Measurements from ENCODE around the gene MYO3B. TPM values are rescaled to one million over a fixed set of nuclear protein-coding genes. Genes with fewer than 3 reads are reported as not detected.

The MYO3B gene
- total RNA-seq, 2 experiments from 2014 or later = not detected

DNA sequence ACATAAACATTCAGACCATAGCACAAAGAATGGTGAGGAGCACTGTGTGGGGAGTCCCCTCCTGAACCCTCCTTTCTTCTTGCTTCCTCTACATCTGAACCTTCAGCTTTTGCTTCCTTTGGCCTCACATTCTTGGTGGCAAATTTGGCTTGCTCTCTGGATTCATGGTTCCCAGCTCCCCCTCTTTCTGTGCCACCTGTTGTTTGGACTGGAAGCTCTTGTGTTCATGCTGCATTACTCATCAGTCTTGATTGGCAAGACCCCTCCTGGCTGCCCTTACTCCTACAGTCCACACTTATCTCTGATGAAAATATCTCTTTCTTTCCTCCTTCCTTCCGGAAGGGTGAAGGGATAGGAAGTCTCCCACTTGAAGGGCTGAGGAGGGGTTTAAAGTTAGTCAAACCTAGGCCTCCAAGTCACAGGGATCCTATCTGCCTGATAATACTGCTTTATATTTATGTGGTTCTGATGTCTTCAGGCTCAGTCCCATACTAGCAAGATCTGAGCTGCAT lies 70.0 kb downstream of the MYO3B start:
- no peak overlapping the region for H2AFZ ChIP-seq (ENCODE audit: low read length)
- H3K4me1 ChIP-seq (ENCODE audit: insufficient read depth, low read length, poor library complexity, severe bottlenecking) = no peaks in the 10 kb centered on the region
- no peaks in the 10 kb centered on the region for H4K20me1 ChIP-seq (ENCODE audit: insufficient read depth, low read length)
- BruUV-seq (replicated peaks) = no TSS peak
- CTCF ChIA-PET (ENCODE audit: unreplicated experiment) = no interaction called here
- no peak overlapping the region for H3K4me3 ChIP-seq (ENCODE audit: low read depth, low read length, poor library complexity, severe bottlenecking)
- TF ChIP-seq EZH2phosphoT487 (IDR thresholded peaks at IDR 0.05; ENCODE audit: borderline replicate concordance, low read depth, low read length) = no peak
- TF ChIP-seq, protein P1, sequence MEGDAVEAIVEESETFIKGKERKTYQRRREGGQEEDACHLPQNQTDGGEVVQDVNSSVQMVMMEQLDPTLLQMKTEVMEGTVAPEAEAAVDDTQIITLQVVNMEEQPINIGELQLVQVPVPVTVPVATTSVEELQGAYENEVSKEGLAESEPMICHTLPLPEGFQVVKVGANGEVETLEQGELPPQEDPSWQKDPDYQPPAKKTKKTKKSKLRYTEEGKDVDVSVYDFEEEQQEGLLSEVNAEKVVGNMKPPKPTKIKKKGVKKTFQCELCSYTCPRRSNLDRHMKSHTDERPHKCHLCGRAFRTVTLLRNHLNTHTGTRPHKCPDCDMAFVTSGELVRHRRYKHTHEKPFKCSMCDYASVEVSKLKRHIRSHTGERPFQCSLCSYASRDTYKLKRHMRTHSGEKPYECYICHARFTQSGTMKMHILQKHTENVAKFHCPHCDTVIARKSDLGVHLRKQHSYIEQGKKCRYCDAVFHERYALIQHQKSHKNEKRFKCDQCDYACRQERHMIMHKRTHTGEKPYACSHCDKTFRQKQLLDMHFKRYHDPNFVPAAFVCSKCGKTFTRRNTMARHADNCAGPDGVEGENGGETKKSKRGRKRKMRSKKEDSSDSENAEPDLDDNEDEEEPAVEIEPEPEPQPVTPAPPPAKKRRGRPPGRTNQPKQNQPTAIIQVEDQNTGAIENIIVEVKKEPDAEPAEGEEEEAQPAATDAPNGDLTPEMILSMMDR (conservative IDR thresholded peaks at IDR 0.05; ENCODE audit: low read length) = no peak
- H3K9me3 ChIP-seq (ENCODE audit: low read length) = no peaks in the 10 kb centered on the region
- H3K36me3 ChIP-seq (ENCODE audit: insufficient read depth, low read length) = no peaks in the 10 kb centered on the region
- DNase-seq (ENCODE audit: low spot score) = no peak
- H3K4me2 ChIP-seq (ENCODE audit: low read length) = no peak overlapping the region
- intact Hi-C loops (cut with micrococcal nuclease; ENCODE audit: unreplicated experiment) = no loop called here
- H3K9me2 ChIP-seq (ENCODE audit: insufficient read depth, low read length) = no peaks in the 10 kb centered on the region
- no peaks in the 10 kb centered on the region for H3K79me2 ChIP-seq (ENCODE audit: insufficient read depth, low read depth, low read length)
- POLR2A ChIA-PET = interaction anchor here (1.5 kb wide), 1 partner anchor 11 kb away, joined by 3 read pairs; no protein-coding TSS in a partner anchor
- no peak overlapping the region for H3K27ac ChIP-seq (ENCODE audit: low read depth, low read length, poor library complexity, severe bottlenecking)

DNA sequence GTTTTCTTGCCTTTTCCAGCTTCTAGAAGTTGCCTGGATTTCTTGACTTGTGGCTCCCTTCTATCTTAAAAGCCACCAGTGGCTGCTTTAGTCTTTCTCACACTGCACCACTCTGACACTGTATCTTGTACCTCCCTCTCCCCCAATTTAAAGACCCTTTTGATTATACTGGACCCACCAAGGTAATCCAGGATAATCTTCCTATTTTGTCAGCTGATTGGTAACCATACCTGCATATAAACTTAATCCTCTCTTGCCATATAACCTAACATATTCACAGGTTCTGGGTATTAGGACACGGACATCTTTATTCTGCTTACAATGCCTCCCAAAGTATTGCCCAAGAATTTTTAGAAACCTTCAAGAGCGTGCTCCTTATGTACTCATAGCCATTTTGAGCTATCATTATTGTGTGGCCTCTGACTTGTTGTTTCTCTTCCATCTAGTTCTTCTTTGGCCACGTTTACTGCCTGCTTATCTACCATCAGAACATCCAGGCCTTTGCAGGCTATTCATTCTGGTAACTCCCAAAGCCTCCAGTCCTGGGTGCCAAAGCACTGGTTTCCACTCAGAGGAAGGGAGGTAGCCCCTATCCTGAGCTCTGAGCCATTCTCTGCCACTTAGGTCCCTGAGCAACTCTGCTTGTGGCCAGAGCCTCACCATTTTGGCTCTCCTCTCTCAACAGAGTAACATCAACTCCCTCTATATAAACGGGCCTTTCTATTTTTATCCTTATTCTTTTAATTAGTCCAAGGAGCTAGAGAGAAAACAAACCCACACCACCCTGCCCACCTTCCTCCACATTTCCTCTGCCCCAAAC lies 70.8 kb downstream of the MYO3B start:
- no peaks in the 10 kb centered on the region for H3K9me2 ChIP-seq (ENCODE audit: insufficient read depth, low read length)
- BruUV-seq (replicated peaks) = no TSS peak

More for the DNA sequence above, 70.8 kb downstream of the MYO3B start:
- H4K20me1 ChIP-seq (ENCODE audit: insufficient read depth, low read length) = no peaks in the 10 kb centered on the region
- H3K4me1 ChIP-seq (ENCODE audit: insufficient read depth, low read length, poor library complexity, severe bottlenecking) = no peaks in the 10 kb centered on the region
- H2AFZ ChIP-seq (ENCODE audit: low read length) = no peak overlapping the region
- no peak for DNase-seq (ENCODE audit: low spot score)
- no peaks in the 10 kb centered on the region for H3K36me3 ChIP-seq (ENCODE audit: insufficient read depth, low read length)
- H3K27ac ChIP-seq (ENCODE audit: low read depth, low read length, poor library complexity, severe bottlenecking) = no peak overlapping the region
- no peaks in the 10 kb centered on the region for H3K79me2 ChIP-seq (ENCODE audit: insufficient read depth, low read depth, low read length)
- TF ChIP-seq, protein P1 (conservative IDR thresholded peaks at IDR 0.05; ENCODE audit: low read length) = no peak
- no peak for TF ChIP-seq EZH2phosphoT487 (IDR thresholded peaks at IDR 0.05; ENCODE audit: borderline replicate concordance, low read depth, low read length)
- no peak overlapping the region for H3K4me2 ChIP-seq (ENCODE audit: low read length)
- ChIA-PET POLR2A (interaction anchor here (0.6 kb wide), 1 partner anchor 17 kb away, joined by 3 read pairs; no protein-coding TSS in a partner anchor), CTCF (ENCODE audit: unreplicated experiment) (no interaction called here)
- no peak overlapping the region for H3K4me3 ChIP-seq (ENCODE audit: low read depth, low read length, poor library complexity, severe bottlenecking)
- intact Hi-C loops (cut with micrococcal nuclease; ENCODE audit: unreplicated experiment) = no loop called here
- H3K9me3 ChIP-seq (ENCODE audit: low read length) = no peaks in the 10 kb centered on the region
